ENCODE measurements around the gene HIBADH.

- TF ChIP-seq CTCF (conservative IDR thresholded peaks at IDR 0.05; ENCODE audit: low read length) (no peak), EZH2phosphoT487 (IDR thresholded peaks at IDR 0.05; ENCODE audit: borderline replicate concordance, low read depth, low read length) (no peak)
These were observed 109.4 kb downstream of the HIBADH start for GRCh38 chr7:27553273-27553672.
